CD14-positive monocyte (primary cell): Measurements from ENCODE around the gene IFNGR2. TPM values are rescaled to one million over a fixed set of nuclear protein-coding genes. Genes with fewer than 3 reads are reported as not detected.

Source experiments
- DNase-seq, 3 donors: peaks; one replicate each; pipeline ENCODE4 v3.0.0-alpha.2; 2011 to 2022
- H2AFZ ChIP-seq: 2 replicates; pipeline ENCODE4 v1.6.0; 2012; ENCODE audit warnings: mild to moderate bottlenecking, low read depth, low read length, inconsistent platforms; ENCODE audit not compliant: insufficient read depth, poor library complexity, severe bottlenecking
- H3K27ac ChIP-seq, 2 donors: 1 replicate in 1 of 2; 2 replicates in 1 of 2; pipeline ENCODE4 v1.5.1; 2012 to 2013; ENCODE audit warnings: low read length in 2 of 2, control low read depth in 1 of 2, inconsistent platforms in 1 of 2, low read depth in 1 of 2, mild to moderate bottlenecking in 1 of 2
- H3K27me3 ChIP-seq, 2 donors: one replicate each; pipeline versions ENCODE4 v1.6.0 to v1.6.1; 2011 to 2013; ENCODE audit warnings: low read length in 2 of 2; ENCODE audit not compliant: control insufficient read depth in 2 of 2, insufficient read depth in 2 of 2
- H3K36me3 ChIP-seq, 2 donors: replicated peaks in 1 of 2; 1 replicate in 1 of 2; 2 replicates in 1 of 2; pipeline versions ENCODE4 v1.5.1 to v1.6.1; 2012 to 2013; ENCODE audit warnings: low read length in 2 of 2, control low read depth in 1 of 2, inconsistent platforms in 1 of 2, mild to moderate bottlenecking in 1 of 2; ENCODE audit not compliant: insufficient read depth in 2 of 2, control insufficient read depth in 1 of 2
- H3K4me1 ChIP-seq, 2 donors: 1 replicate in 1 of 2; 2 replicates in 1 of 2; pipeline versions ENCODE4 v1.5.1 to v1.6.1; 2012 to 2013; ENCODE audit warnings: low read length in 2 of 2, control low read depth in 1 of 2, inconsistent platforms in 1 of 2, mild to moderate bottlenecking in 1 of 2, moderate library complexity in 1 of 2; ENCODE audit not compliant: insufficient read depth in 2 of 2, control insufficient read depth in 1 of 2
- H3K4me2 ChIP-seq: replicated peaks from 2 replicates; pipeline ENCODE3; 2012; ENCODE audit warnings: low read length, moderate library complexity, mild to moderate bottlenecking; ENCODE audit not compliant: poor library complexity, severe bottlenecking; ENCODE audit errors: extremely low read depth
- H3K4me3 ChIP-seq, 3 experiments: fragments of 200-600 bp in 1 of 3; sonication (generic) in 1 of 3; replicated peaks in 1 of 3; 1 replicate in 2 of 3; 2 replicates in 1 of 3; pipeline ENCODE4 v1.5.1; 2011 to 2013; ENCODE audit warnings: low read length in 3 of 3, mild to moderate bottlenecking in 3 of 3, control low read depth in 2 of 3, low read depth in 2 of 3, inconsistent platforms in 1 of 3, moderate library complexity in 1 of 3
- H3K79me2 ChIP-seq: 2 replicates; pipeline ENCODE4 v1.6.0; 2012; ENCODE audit warnings: mild to moderate bottlenecking, control low read depth, inconsistent platforms, low read length, moderate library complexity; ENCODE audit not compliant: insufficient read depth
- H3K9ac ChIP-seq: 2 replicates; pipeline ENCODE4 v1.6.0; 2017; ENCODE audit warnings: low read length, mild to moderate bottlenecking; ENCODE audit not compliant: insufficient read depth, poor library complexity, severe bottlenecking
- H3K9me3 ChIP-seq, 2 donors: replicated peaks in 1 of 2; 1 replicate in 1 of 2; 2 replicates in 1 of 2; pipeline versions ENCODE4 v1.5.1 to v1.6.1; 2012 to 2013; ENCODE audit warnings: low read length in 2 of 2, control low read depth in 1 of 2; ENCODE audit not compliant: control insufficient read depth in 1 of 2, insufficient read depth in 1 of 2
- H4K20me1 ChIP-seq: 2 replicates; pipeline ENCODE4 v1.6.0; 2012; ENCODE audit warnings: mild to moderate bottlenecking, low read length, control low read depth, moderate library complexity; ENCODE audit not compliant: insufficient read depth
- H3K27ac Mint-ChIP-seq, 7 donors: one replicate each; pipeline ENCODE4 v1.8.0; 2020; ENCODE audit warnings: mild to moderate bottlenecking in 7 of 7, mixed read lengths in 7 of 7, moderate library complexity in 6 of 7, inconsistent platforms in 2 of 7
- H3K27me3 Mint-ChIP-seq, 3 donors: one replicate each; pipeline ENCODE4 v1.8.0; 2021 to 2022; ENCODE audit warnings: low read depth in 3 of 3, mild to moderate bottlenecking in 3 of 3, mixed read lengths in 3 of 3, moderate library complexity in 3 of 3, inconsistent platforms in 1 of 3
- H3K36me3 Mint-ChIP-seq, 2 donors: one replicate each; pipeline ENCODE4 v1.8.0; 2020; ENCODE audit warnings: mixed read lengths in 2 of 2, inconsistent platforms in 1 of 2, mild to moderate bottlenecking in 1 of 2
- H3K4me1 Mint-ChIP-seq: one replicate; pipeline ENCODE4 v1.8.0; 2020; ENCODE audit warnings: mild to moderate bottlenecking, mixed read lengths
- H3K4me3 Mint-ChIP-seq, 2 donors: one replicate each; pipeline ENCODE4 v1.8.0; 2020; ENCODE audit warnings: mild to moderate bottlenecking in 2 of 2, mixed read lengths in 2 of 2, moderate library complexity in 1 of 2
- H3K9me3 Mint-ChIP-seq, 7 donors: one replicate each; pipeline ENCODE4 v1.8.0; 2020 to 2022; ENCODE audit warnings: mixed read lengths in 7 of 7, mild to moderate bottlenecking in 6 of 7, moderate library complexity in 6 of 7, inconsistent platforms in 2 of 7
- WGBS: methylation state at CpG from one replicate; pipeline ENCODE4 v1.1.5; 2013; ENCODE audit warnings: missing lambda C conversion rate; ENCODE audit not compliant: insufficient coverage; 5-methylcytosine and 5-hydroxymethylcytosine counted together
- intact Hi-C, 2 donors: fragments of 100-400 bp; cut with micrococcal nuclease; formaldehyde crosslinking; loops; one replicate each; pipeline versions ENCODE4 v1.15.0 to v1.15.1; 2023
- polyA plus RNA-seq, 3 donors: library from polyadenylated mRNA; depleted of rRNA in 1 of 3; unstranded in 2 of 3; stranded (reverse) in 1 of 3; fragments of 300-500 nt in 2 of 3; fragments of >200 nt in 1 of 3; fragmentation: Illumina TruSeq in 2 of 3; gene quantifications; 1 replicate in 2 of 3; 2 replicates in 1 of 3; pipeline ENCODE4 v1.2.3, GENCODE V29; 2012 to 2021
- TF ChIP-seq, protein P1 (sequence below): fragments of 200-600 bp; IDR thresholded peaks from one replicate; pipeline ENCODE4 v1.8.0; 2022; ENCODE audit warnings: antibody characterized with exemption, mild to moderate bottlenecking

Gene IFNGR2
- polyA plus RNA-seq, 3 donors, result 204 to 324 (median 260) TPM

GRCh38 chr21:33386222-33386784 is 16.9 kb upstream of the IFNGR2 start:
- H3K36me3 Mint-ChIP-seq, result peaks cover 2 to 5% of the 10 kb centered on the region in 2 donors
- H3K4me1 Mint-ChIP-seq, result peaks cover 86% of the 10 kb centered on the region
- no peaks in the 10 kb centered on the region for H3K36me3 ChIP-seq
- H3K9me3 ChIP-seq, result no peaks in the 10 kb centered on the region
- intact Hi-C loops, result no loop called here
- H3K27me3 Mint-ChIP-seq, result no peaks in the 10 kb centered on the region
- no peaks in the 10 kb centered on the region for H3K9me3 Mint-ChIP-seq
- no peaks in the 10 kb centered on the region for H4K20me1 ChIP-seq
- whole genome bisulfite sequencing, result no CpG with 5 or more reads among the region's 6 CpGs
- peaks cover 24% of the 10 kb centered on the region for H3K79me2 ChIP-seq
- peak overlapping the region in 6 of 7 donors; percentile 1 to 99 (median 68) for H3K27ac Mint-ChIP-seq
- peaks cover 94 to 100% of the 10 kb centered on the region in 2 donors for H3K4me1 ChIP-seq
- DNase-seq, result no peak
- TF ChIP-seq, protein P1, sequence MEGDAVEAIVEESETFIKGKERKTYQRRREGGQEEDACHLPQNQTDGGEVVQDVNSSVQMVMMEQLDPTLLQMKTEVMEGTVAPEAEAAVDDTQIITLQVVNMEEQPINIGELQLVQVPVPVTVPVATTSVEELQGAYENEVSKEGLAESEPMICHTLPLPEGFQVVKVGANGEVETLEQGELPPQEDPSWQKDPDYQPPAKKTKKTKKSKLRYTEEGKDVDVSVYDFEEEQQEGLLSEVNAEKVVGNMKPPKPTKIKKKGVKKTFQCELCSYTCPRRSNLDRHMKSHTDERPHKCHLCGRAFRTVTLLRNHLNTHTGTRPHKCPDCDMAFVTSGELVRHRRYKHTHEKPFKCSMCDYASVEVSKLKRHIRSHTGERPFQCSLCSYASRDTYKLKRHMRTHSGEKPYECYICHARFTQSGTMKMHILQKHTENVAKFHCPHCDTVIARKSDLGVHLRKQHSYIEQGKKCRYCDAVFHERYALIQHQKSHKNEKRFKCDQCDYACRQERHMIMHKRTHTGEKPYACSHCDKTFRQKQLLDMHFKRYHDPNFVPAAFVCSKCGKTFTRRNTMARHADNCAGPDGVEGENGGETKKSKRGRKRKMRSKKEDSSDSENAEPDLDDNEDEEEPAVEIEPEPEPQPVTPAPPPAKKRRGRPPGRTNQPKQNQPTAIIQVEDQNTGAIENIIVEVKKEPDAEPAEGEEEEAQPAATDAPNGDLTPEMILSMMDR, result peak; percentile 32
- no peaks in the 10 kb centered on the region for H3K27me3 ChIP-seq
- H3K27ac ChIP-seq, result peak overlapping the region in 1 of 2 donors; percentile 92
- no peak overlapping the region for H3K4me2 ChIP-seq
- no peak overlapping the region for H3K4me3 Mint-ChIP-seq
- no peak overlapping the region for H2AFZ ChIP-seq
- no peak overlapping the region for H3K9ac ChIP-seq
- H3K4me3 ChIP-seq, result no peak overlapping the region

GRCh38 chr21:33387294-33387693 is 15.9 kb upstream of the IFNGR2 start:
- no peaks in the 10 kb centered on the region for H3K9me3 Mint-ChIP-seq
- no peak overlapping the region for H3K9ac ChIP-seq
- H3K27me3 ChIP-seq, result no peaks in the 10 kb centered on the region
- intact Hi-C loops, result no loop called here
- H3K36me3 ChIP-seq, result no peaks in the 10 kb centered on the region
- no peak overlapping the region for H3K4me2 ChIP-seq
- H3K4me1 ChIP-seq, result peaks cover 94 to 100% of the 10 kb centered on the region in 2 donors
- TF ChIP-seq, protein P1, result no peak
- 90% methylated on average over 4 of the region's 6 CpGs for WGBS
- peaks cover 87% of the 10 kb centered on the region for H3K4me1 Mint-ChIP-seq
- peaks cover 14% of the 10 kb centered on the region for H3K79me2 ChIP-seq
- H3K36me3 Mint-ChIP-seq, result peaks cover under 1 to 3% of the 10 kb centered on the region in 2 donors
- H4K20me1 ChIP-seq, result no peaks in the 10 kb centered on the region
- H3K4me3 Mint-ChIP-seq, result no peak overlapping the region
- H3K9me3 ChIP-seq, result no peaks in the 10 kb centered on the region
- peak overlapping the region; percentile 82 to 92 for H3K27ac ChIP-seq
- DNase-seq, result no peak
- H3K27me3 Mint-ChIP-seq, result no peaks in the 10 kb centered on the region
- H3K4me3 ChIP-seq, result no peak overlapping the region
- no peak overlapping the region for H2AFZ ChIP-seq
- H3K27ac Mint-ChIP-seq, result peak overlapping the region; percentile 97 to 100 (median 99)
